Erythroblast (primary cell): ENCODE results near the gene CD244.

Source experiments
- DNase-seq, 2 experiments: peaks; one replicate each; lab custom pipeline; 2025; lab: John Stamatoyannopoulos, UW
- GATA1 ChIP-seq: IDR thresholded peaks from 2 replicates; pipeline ENCODE4 v1.6.1; 2011; ENCODE audit warnings: low read depth, mild to moderate bottlenecking, control low read depth, low read length, moderate library complexity
- POLR2A ChIP-seq: IDR thresholded peaks from 2 replicates; pipeline ENCODE4 v1.6.1; 2011; ENCODE audit warnings: mild to moderate bottlenecking, low read length

Gene CD244

DNA sequence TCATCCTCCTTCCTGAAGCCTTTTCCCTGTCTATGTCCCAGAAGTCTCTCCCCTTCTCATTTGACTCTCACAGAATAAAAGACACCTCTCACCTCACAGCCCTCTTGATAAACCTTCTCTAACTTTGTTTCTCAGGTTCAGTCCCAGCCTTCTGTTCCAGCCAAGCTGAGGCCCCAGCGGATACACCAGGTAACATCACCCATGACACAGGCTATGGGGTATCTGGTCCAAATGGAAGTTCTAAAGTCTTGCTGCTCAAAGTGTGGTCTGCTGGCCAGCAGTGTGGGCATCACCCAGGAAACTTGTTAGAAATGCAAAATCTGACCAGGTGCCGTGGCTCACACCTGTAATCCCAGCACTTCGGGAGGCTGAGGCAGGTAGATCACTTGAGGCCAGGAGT, 43.5 kb downstream of the CD244 start:
- no peak for DNase-seq
- TF ChIP-seq POLR2A (no peak), GATA1 (no peak)

DNA sequence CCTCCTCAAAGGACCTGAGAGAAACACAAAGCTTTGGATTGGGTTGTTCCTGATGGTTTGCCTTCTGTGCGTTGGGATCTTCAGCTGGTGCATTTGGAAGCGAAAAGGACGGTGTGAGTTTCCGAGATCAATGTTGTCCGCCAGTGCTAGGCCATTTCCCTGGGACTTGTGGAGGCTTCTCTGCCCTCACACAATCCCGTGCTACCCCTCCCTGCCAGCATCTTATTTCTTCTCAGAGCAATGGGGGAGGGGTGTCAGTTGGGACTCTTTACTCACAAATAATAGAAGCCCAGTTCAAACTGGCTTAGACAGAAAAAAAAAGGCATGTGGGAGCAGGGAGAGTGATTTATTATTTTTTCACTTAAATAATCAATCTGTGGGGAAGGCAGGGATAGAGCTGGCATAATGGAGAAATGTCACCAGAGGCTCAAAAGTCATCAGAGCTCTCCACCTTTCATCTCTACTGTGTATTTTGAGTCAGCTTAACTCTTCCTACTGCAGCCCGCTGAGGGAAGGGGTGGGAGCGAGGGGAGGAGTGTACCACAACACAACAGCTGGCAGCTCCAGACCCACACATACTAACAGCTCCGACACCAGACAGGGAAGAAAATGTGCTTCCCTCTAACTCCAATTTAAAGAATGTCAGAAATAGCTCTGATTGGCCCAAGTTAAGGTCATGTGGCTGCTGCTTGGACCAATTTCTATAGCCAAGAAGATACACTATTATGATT, 44.3 kb downstream of the CD244 start:
- no peak for DNase-seq
- TF ChIP-seq GATA1 (no peak), POLR2A (no peak)

DNA sequence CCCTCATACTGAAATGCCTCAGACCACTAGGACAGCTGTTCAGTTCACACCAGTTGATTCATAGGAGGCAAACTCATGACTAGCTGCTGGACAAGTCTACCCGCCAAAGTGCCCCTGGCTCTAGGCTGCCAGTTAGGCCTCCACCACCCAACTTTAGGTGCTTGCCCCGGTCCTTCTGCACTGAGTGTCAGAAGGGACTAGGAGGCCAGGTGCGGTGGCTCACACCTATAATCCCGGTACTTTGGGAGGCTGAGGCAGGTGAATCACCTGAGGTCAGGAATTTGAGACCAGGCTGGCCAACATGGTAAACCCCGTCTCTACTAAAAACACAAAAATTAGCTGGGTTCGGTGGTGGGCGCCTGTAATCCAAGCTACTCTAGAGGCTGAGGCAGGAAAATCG, 47.8 kb downstream of the CD244 start:
- DNase-seq, result no peak
- no peak for TF ChIP-seq POLR2A
- TF ChIP-seq GATA1, result no peak

DNA sequence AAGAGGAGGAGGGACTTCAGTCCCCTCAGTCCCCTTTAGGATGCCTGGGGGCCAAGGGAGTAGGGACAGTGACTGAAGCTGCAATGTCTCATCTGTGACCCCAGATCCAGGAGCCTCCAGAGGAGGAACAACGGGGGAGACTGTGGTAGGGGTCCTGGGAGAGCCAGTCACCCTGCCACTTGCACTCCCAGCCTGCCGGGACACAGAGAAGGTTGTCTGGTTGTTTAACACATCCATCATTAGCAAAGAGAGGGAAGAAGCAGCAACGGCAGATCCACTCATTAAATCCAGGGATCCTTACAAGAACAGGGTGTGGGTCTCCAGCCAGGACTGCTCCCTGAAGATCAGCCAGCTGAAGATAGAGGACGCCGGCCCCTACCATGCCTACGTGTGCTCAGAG, 48.4 kb downstream of the CD244 start:
- no peak for TF ChIP-seq GATA1
- no peak for TF ChIP-seq POLR2A
- DNase-seq, result no peak

GRCh38 chr1:160813215-160813614, 49.5 kb downstream of the CD244 start:
- DNase-seq, result peak; percentile 63 to 68
- TF ChIP-seq POLR2A (no peak), GATA1 (no peak)

- no peak for DNase-seq
- no peak for TF ChIP-seq POLR2A
- no peak for TF ChIP-seq GATA1
Measured at GRCh38 chr1:160811147-160811546, 51.5 kb downstream of the CD244 start.

DNA sequence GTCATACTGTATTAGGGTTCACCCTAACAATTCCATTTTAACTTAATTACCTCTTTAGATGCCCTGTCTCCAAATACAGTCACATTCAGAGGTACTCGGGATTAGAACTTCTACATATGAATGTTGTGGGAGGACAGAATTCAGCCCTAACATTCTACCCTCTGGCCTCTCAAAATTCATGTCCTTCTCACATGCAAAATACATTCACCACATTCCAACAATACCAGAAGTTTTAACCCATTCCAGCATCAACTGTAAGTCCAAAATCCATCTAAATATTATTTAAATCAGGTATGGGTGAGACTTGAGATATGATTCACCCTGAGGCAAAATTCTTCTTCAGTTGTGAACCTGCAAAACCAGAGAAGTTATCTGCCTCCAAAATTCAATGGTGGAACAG, 52.2 kb downstream of the CD244 start:
- TF ChIP-seq GATA1 (no peak), POLR2A (no peak)
- no peak for DNase-seq

- no peak for DNase-seq
- TF ChIP-seq GATA1, result no peak
- no peak for TF ChIP-seq POLR2A
Measured at GRCh38 chr1:160808289-160808688, 54.4 kb downstream of the CD244 start.

GRCh38 chr1:160807738-160808137, 54.9 kb downstream of the CD244 start:
- TF ChIP-seq GATA1, result no peak
- TF ChIP-seq POLR2A, result no peak
- DNase-seq, result no peak

- peak in 1 of 2 experiments; percentile 48 for DNase-seq
- TF ChIP-seq POLR2A, result no peak
Measured at GRCh38 chr1:160807247-160807646, 55.4 kb downstream of the CD244 start.

DNA sequence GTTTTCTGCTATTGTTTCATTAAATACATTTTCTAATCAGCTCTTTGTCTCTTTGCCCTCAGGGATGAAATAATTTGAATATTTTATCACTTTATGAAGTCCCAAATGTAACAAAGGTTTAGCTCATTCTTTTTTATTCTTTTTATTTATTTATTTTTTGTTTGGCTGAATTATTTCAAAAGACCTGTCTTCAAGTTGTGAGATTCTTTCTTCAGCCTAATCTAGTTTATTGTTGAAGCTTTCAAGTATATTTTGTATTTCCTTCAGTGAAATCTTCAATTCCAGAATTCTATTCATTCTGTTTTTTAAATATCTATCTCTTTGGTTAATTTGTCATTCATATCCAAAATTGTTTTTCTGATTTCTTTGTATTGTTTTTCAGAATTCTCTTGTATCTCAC, 55.9 kb downstream of the CD244 start:
- no peak for DNase-seq
- no peak for TF ChIP-seq GATA1
- no peak for TF ChIP-seq POLR2A

- no peak for DNase-seq
- no peak for TF ChIP-seq GATA1
- no peak for TF ChIP-seq POLR2A
Measured at GRCh38 chr1:160806109-160806665, 56.5 kb downstream of the CD244 start.

- TF ChIP-seq GATA1, result no peak
- no peak for TF ChIP-seq POLR2A
- no peak for DNase-seq
Measured at GRCh38 chr1:160801836-160802580, 60.7 kb downstream of the CD244 start.
